ENCODE results near the gene PODXL2. TPM values are rescaled to one million over a fixed set of nuclear protein-coding genes. Genes with fewer than 3 reads are reported as not detected.

The PODXL2 gene
- total RNA-seq, 1 experiment from 2014 or later: 5.7 TPM

DNA sequence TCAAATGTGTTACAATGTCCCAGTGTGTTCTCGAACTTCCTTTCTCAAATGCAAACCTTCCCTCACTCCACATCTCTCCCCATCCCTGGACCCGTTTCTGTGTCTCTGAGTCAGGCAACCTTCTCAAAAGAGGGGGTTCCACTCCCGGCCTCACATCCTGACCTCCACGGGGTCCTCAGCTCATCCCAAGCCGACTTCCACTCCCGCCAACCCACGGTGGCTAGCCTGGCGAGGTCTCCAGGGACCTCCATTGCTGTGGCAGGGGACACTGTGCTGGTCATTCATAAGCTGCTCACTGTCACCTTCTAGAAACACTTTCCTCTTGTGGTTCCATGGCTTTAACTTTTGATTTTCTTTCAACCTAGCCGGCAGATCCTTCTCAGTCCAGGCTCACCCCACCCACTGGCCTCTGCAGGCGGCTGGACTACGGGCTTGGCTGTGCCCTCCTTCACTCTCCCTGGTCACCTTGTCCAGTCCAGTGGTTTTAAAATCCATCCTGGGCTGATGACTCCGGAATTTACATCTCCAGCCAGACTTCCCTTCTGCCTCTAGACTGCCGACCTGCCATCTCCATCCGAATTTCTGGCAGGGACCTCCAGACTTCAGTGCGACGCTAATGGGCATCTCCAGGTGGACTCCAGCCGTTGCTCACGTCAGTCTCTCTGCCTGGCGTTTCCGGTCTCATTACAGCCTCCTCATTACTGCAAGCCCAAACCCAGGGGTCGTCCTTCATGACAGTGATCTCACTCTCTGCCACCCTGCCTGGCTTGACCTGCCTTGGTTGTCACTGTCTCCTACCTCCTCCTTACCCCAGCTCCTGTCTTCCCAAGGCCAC is 63.7 kb downstream of the PODXL2 start (continued):
- TF ChIP-seq FOSL1 (IDR thresholded peaks at IDR 0.05; ENCODE audit: low read depth) (no peak), CEBPB (IDR thresholded peaks at IDR 0.05; ENCODE audit: low read depth) (no peak), JUND (IDR thresholded peaks at IDR 0.05) (no peak), ZNF274 (IDR thresholded peaks at IDR 0.05; ENCODE audit: low read depth, low read length) (no peak), YY1 (IDR thresholded peaks at IDR 0.05; ENCODE audit: extremely low read depth, insufficient replicate concordance, low read depth, low read length) (no peak), SIN3A (IDR thresholded peaks at IDR 0.05; ENCODE audit: low read depth) (no peak)
- TF ChIP-seq, protein P1, sequence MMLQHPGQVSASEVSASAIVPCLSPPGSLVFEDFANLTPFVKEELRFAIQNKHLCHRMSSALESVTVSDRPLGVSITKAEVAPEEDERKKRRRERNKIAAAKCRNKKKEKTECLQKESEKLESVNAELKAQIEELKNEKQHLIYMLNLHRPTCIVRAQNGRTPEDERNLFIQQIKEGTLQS (IDR thresholded peaks at IDR 0.05): no peak

DNA sequence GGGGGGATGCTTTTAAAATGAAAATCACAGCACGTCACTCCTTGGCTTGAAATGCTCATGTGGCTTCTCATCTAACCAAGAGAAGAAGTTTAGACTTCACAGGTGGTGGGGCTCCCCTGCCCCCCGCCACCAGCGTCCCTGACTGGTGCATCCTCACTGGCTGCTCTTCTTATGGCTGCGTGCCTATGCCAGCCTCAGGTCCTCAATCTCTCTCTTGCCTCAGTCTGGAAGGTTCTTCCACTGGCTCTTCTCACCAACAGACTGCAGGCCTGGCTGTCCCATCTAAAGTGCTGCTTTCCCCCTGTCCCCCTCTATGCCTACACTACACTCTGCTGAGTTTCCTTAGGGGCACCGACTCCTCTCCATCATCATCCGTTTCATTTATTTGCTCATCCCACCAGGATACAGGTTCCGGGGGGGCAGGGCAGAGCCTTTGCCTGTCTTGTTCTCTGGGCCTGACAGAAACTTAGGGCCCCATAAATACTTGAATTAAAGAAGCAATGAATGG is 64.4 kb downstream of the PODXL2 start:
- Histone ChIP-seq H3K36me3 (ENCODE audit: control insufficient read depth in 1 of 2, insufficient read depth in 2 of 2, low read length in 2 of 2) (no peaks in the 10 kb centered on the region), H3K4me2 (ENCODE audit: low read length) (no peak overlapping the region), H3K9ac (ENCODE audit: low read length) (no peak overlapping the region), H3K4me1 (ENCODE audit: control insufficient read depth in 1 of 2, insufficient read depth in 2 of 2, low read length in 2 of 2) (peaks cover 15 to 54% of the 10 kb centered on the region in 2 experiments), H3K27me3 (ENCODE audit: insufficient read depth, low read length) (no peaks in the 10 kb centered on the region), H3K4me3 (replicated peaks in 1 of 2; ENCODE audit: low read depth in 1 of 2, low read length in 2 of 2) (no peak overlapping the region), H3K79me2 (ENCODE audit: insufficient read depth, low read length) (no peaks in the 10 kb centered on the region), H4K20me1 (ENCODE audit: insufficient read depth) (no peaks in the 10 kb centered on the region), H3K9me3 (ENCODE audit: control insufficient read depth in 1 of 2, insufficient read depth in 1 of 2, low read depth in 1 of 2, low read length in 2 of 2) (no peaks in the 10 kb centered on the region), H3K9me2 (ENCODE audit: insufficient read depth) (no peaks in the 10 kb centered on the region), H2AFZ (ENCODE audit: low read depth, low read length, poor library complexity, severe bottlenecking) (no peak overlapping the region), H3K27ac (ENCODE audit: low read depth, low read length) (no peak overlapping the region)
- ChIA-PET POLR2A (no interaction called here), RAD21 (ENCODE audit: low non-redundant PET in 1 of 2, low total read pairs in 2 of 2, uncharacterized antibody in 2 of 2, unreplicated experiment in 2 of 2) (interaction anchor here in 1 of 2 experiments (0.8 kb wide), 1 partner anchor 286 kb away, joined by 4 read pairs; no protein-coding TSS in a partner anchor), CTCF (no interaction called here)
- DNase-seq (ENCODE audit: low read depth, low spot score): no peak
- no peak for ATAC-seq
- BruUV-seq (replicated peaks): no TSS peak
- intact Hi-C loops (cut with micrococcal nuclease): no loop called here
- TF ChIP-seq EZH2phosphoT487 (IDR thresholded peaks at IDR 0.05; ENCODE audit: borderline replicate concordance) (no peak), SRF (IDR thresholded peaks at IDR 0.05; ENCODE audit: low read depth) (no peak), POLR2AphosphoS5 (IDR thresholded peaks at IDR 0.05; ENCODE audit: low read depth, low read length) (no peak), ZFX (IDR thresholded peaks at IDR 0.05) (no peak), JUND (IDR thresholded peaks at IDR 0.05) (no peak), SIN3A (IDR thresholded peaks at IDR 0.05; ENCODE audit: low read depth) (no peak), SP1 (IDR thresholded peaks at IDR 0.05; ENCODE audit: low read depth) (no peak), ZNF274 (IDR thresholded peaks at IDR 0.05; ENCODE audit: low read depth, low read length) (no peak), CBX3 (IDR thresholded peaks at IDR 0.05; ENCODE audit: low read depth) (no peak), POLR2A (IDR thresholded peaks at IDR 0.05; ENCODE audit: borderline replicate concordance, extremely low read depth, insufficient read depth, insufficient read length) (no peak)
- TF ChIP-seq, protein P2, sequence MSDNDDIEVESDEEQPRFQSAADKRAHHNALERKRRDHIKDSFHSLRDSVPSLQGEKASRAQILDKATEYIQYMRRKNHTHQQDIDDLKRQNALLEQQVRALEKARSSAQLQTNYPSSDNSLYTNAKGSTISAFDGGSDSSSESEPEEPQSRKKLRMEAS (IDR thresholded peaks at IDR 0.05): no peak
- TF ChIP-seq, protein P3, sequence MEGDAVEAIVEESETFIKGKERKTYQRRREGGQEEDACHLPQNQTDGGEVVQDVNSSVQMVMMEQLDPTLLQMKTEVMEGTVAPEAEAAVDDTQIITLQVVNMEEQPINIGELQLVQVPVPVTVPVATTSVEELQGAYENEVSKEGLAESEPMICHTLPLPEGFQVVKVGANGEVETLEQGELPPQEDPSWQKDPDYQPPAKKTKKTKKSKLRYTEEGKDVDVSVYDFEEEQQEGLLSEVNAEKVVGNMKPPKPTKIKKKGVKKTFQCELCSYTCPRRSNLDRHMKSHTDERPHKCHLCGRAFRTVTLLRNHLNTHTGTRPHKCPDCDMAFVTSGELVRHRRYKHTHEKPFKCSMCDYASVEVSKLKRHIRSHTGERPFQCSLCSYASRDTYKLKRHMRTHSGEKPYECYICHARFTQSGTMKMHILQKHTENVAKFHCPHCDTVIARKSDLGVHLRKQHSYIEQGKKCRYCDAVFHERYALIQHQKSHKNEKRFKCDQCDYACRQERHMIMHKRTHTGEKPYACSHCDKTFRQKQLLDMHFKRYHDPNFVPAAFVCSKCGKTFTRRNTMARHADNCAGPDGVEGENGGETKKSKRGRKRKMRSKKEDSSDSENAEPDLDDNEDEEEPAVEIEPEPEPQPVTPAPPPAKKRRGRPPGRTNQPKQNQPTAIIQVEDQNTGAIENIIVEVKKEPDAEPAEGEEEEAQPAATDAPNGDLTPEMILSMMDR (IDR thresholded peaks at IDR 0.05 in 2 of 3, conservative IDR thresholded peaks at IDR 0.05 in 1 of 3; ENCODE audit: borderline replicate concordance in 1 of 3, insufficient read depth in 1 of 3, low read depth in 2 of 3, low read length in 2 of 3): no peak
- TF ChIP-seq, protein P4, sequence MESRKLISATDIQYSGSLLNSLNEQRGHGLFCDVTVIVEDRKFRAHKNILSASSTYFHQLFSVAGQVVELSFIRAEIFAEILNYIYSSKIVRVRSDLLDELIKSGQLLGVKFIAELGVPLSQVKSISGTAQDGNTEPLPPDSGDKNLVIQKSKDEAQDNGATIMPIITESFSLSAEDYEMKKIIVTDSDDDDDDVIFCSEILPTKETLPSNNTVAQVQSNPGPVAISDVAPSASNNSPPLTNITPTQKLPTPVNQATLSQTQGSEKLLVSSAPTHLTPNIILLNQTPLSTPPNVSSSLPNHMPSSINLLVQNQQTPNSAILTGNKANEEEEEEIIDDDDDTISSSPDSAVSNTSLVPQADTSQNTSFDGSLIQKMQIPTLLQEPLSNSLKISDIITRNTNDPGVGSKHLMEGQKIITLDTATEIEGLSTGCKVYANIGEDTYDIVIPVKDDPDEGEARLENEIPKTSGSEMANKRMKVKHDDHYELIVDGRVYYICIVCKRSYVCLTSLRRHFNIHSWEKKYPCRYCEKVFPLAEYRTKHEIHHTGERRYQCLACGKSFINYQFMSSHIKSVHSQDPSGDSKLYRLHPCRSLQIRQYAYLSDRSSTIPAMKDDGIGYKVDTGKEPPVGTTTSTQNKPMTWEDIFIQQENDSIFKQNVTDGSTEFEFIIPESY (IDR thresholded peaks at IDR 0.05; ENCODE audit: extremely low read depth, insufficient replicate concordance, low read length): no peak
